Measurements from ENCODE around the gene TBC1D30.

DNA sequence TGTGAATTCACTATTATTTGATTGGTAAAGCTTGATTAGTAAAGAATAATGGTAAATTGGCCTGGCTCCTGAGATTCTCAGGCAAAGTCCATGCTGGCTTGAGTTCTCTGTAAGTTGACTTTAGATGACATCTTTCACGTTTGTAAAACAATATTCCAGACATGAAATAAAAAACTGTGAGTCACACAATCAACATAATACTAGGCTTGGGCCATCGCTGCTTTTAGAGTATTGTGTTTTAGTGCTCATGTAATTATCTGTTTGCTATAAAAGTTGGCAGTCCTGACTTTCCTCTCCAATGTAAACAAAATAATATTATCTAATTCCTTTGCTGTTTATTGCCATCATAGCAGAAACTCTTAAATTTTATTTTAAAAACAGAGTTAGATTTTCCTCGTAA lies 3.9 kb upstream of the TBC1D30 start:
- no peak for TF ChIP-seq CTCF (IDR thresholded peaks at IDR 0.05)
- TF ChIP-seq ZFX (IDR thresholded peaks at IDR 0.05; ENCODE audit: borderline replicate concordance), result no peak
